Liver (tissue), 9 donors: ENCODE measurements around the gene SEPTIN5. TPM values are rescaled to one million over a fixed set of nuclear protein-coding genes. Genes with fewer than 3 reads are reported as not detected.

Experiments used
- DNase-seq: peaks from one replicate; pipeline ENCODE4 v3.0.0-alpha.2; 2017; ENCODE audit warnings: low spot score
- H3K27ac ChIP-seq, 2 donors: one replicate each; pipeline ENCODE4 v1.7.0; 2013; ENCODE audit warnings: inconsistent platforms in 2 of 2, low read length in 2 of 2, control low read depth in 1 of 2, low read depth in 1 of 2, mild to moderate bottlenecking in 1 of 2
- H3K27me3 ChIP-seq, 4 donors: one replicate each; pipeline versions ENCODE4 v1.6.1 to v1.7.0; 2013; ENCODE audit warnings: low read length in 3 of 4, inconsistent platforms in 1 of 4, mild to moderate bottlenecking in 1 of 4, moderate library complexity in 1 of 4; ENCODE audit not compliant: control insufficient read depth in 4 of 4, insufficient read depth in 4 of 4
- H3K36me3 ChIP-seq, 4 donors: one replicate each; pipeline versions ENCODE4 v1.6.1 to v1.7.0; 2013; ENCODE audit warnings: low read length in 3 of 4, mild to moderate bottlenecking in 3 of 4, low read depth in 1 of 4, moderate library complexity in 1 of 4; ENCODE audit not compliant: control insufficient read depth in 4 of 4, insufficient read depth in 3 of 4
- H3K4me1 ChIP-seq, 4 donors: one replicate each; pipeline versions ENCODE4 v1.6.1 to v1.7.0; 2013; ENCODE audit warnings: low read length in 3 of 4, mild to moderate bottlenecking in 3 of 4, moderate library complexity in 1 of 4; ENCODE audit not compliant: control insufficient read depth in 4 of 4, insufficient read depth in 4 of 4
- H3K4me3 ChIP-seq, 3 donors: one replicate each; pipeline versions ENCODE4 v1.6.1 to v1.7.0; 2013; ENCODE audit warnings: low read length in 3 of 3, control low read depth in 1 of 3, low read depth in 1 of 3, mild to moderate bottlenecking in 1 of 3
- H3K9ac ChIP-seq, 2 donors: one replicate each; pipeline ENCODE4 v1.7.0; 2013; ENCODE audit warnings: low read length in 2 of 2, mild to moderate bottlenecking in 2 of 2, moderate library complexity in 2 of 2, control low read depth in 1 of 2, low read depth in 1 of 2
- H3K9me3 ChIP-seq, 4 donors: one replicate each; pipeline versions ENCODE4 v1.6.1 to v1.7.0; 2013; ENCODE audit warnings: low read length in 3 of 4; ENCODE audit not compliant: control insufficient read depth in 4 of 4
- ATF3 ChIP-seq: IDR thresholded peaks from 2 replicates; pipeline ENCODE4 v1.6.1; 2016; ENCODE audit warnings: antibody characterized with exemption
- CTCF ChIP-seq: fragments of 150-350 bp; IDR thresholded peaks from 2 replicates; pipeline ENCODE4 v1.5.1; 2017; ENCODE audit warnings: improper control_type of control experiment, low read depth, low read length; ENCODE audit not compliant: missing input control
- FOXA1 ChIP-seq: IDR thresholded peaks from 2 replicates; pipeline ENCODE4 v1.6.1; 2016; ENCODE audit warnings: antibody characterized with exemption
- FOXA2 ChIP-seq: IDR thresholded peaks from 2 replicates; pipeline ENCODE4 v1.6.1; 2016; ENCODE audit warnings: antibody characterized with exemption
- GABPA ChIP-seq, 2 donors: IDR thresholded peaks in 1 of 2; conservative IDR thresholded peaks in 1 of 2; 2 replicates each; pipeline ENCODE4 v1.6.1; 2016; ENCODE audit warnings: antibody characterized with exemption in 2 of 2, mild to moderate bottlenecking in 1 of 2, moderate library complexity in 1 of 2
- HNF4A ChIP-seq, 2 donors: conservative IDR thresholded peaks; 2 replicates each; pipeline ENCODE4 v1.6.1; 2016; ENCODE audit warnings: antibody characterized with exemption in 2 of 2, mild to moderate bottlenecking in 2 of 2
- HNF4G ChIP-seq: IDR thresholded peaks from 2 replicates; pipeline ENCODE4 v1.6.1; 2016; ENCODE audit warnings: antibody characterized with exemption
- JUND ChIP-seq, 2 donors: IDR thresholded peaks; 2 replicates each; pipeline ENCODE4 v1.6.1; 2016; ENCODE audit warnings: antibody characterized with exemption in 2 of 2
- RAD21 ChIP-seq, 2 donors: IDR thresholded peaks; 2 replicates each; pipeline ENCODE4 v1.6.1; 2016; ENCODE audit warnings: antibody characterized with exemption in 2 of 2, mild to moderate bottlenecking in 2 of 2
- REST ChIP-seq: IDR thresholded peaks from 2 replicates; pipeline ENCODE4 v1.6.1; 2016; ENCODE audit warnings: antibody characterized with exemption, mild to moderate bottlenecking
- RXRA ChIP-seq, 2 donors: IDR thresholded peaks; 2 replicates each; pipeline ENCODE4 v1.6.1; 2017 to 2018; ENCODE audit warnings: antibody characterized with exemption in 2 of 2, mild to moderate bottlenecking in 1 of 2
- SP1 ChIP-seq: IDR thresholded peaks from 2 replicates; pipeline ENCODE4 v1.6.1; 2018; ENCODE audit warnings: antibody characterized with exemption, mild to moderate bottlenecking
- TAF1 ChIP-seq: conservative IDR thresholded peaks from 2 replicates; pipeline ENCODE4 v1.6.1; 2016; ENCODE audit warnings: antibody characterized with exemption, mild to moderate bottlenecking
- YY1 ChIP-seq: IDR thresholded peaks from 2 replicates; pipeline ENCODE4 v1.6.1; 2016; ENCODE audit warnings: antibody characterized with exemption, mild to moderate bottlenecking
- ZBTB33 ChIP-seq: IDR thresholded peaks from 2 replicates; pipeline ENCODE4 v1.6.1; 2016; ENCODE audit warnings: antibody characterized with exemption
- WGBS: extraction: QIAGEN DNeasy Blood & Tissue Kit; methylation state at CpG from one replicate; pipeline ENCODE4 v1.1.7; 2013; 5-methylcytosine and 5-hydroxymethylcytosine counted together
- polyA plus RNA-seq, 2 donors: library from polyadenylated mRNA; stranded (reverse) in 1 of 2; unstranded in 1 of 2; fragments of 200-250 nt in 1 of 2; fragments of >200 nt in 1 of 2; fragmentation: Nextera tagmentation in 1 of 2; extraction: Ambion mirVana in 1 of 2; gene quantifications; one replicate each; pipeline versions ENCODE4 v1.2.1 to v1.2.3, GENCODE V29; 2013 to 2015
- total RNA-seq, 2 donors: library from RNA; depleted of rRNA; stranded (reverse); fragments of >200 nt; gene quantifications; one replicate each; pipeline ENCODE4 v1.2.3, GENCODE V29; 2014
- donor health status: healthy.
- donor health status: healthy.
- donor health status: healthy.
- donor health status: healthy.
- donor health status: healthy.

The SEPTIN5 gene
- total and polyA plus RNA-seq, 4 donors: 0.26 to 3.5 (median 2.8) TPM

- TF ChIP-seq CTCF (no peak), SP1 (no peak)
These were observed 46.2 kb upstream of the SEPTIN5 start (continued) for GRCh38 chr22:19667872-19668740.

GRCh38 chr22:19668748-19669147, 45.6 kb upstream of the SEPTIN5 start:
- Histone ChIP-seq H3K27ac (no peak overlapping the region), H3K9me3 (no peaks in the 10 kb centered on the region), H3K4me3 (no peak overlapping the region), H3K27me3 (no peaks in the 10 kb centered on the region), H3K36me3 (no peaks in the 10 kb centered on the region), H3K9ac (no peak overlapping the region), H3K4me1 (no peaks in the 10 kb centered on the region)
- 94% methylated on average over 10 of the region's 10 CpGs for WGBS
- DNase-seq: no peak
- TF ChIP-seq RAD21 (IDR thresholded peaks at IDR 0.05) (no peak), FOXA1 (no peak), REST (no peak), GABPA (IDR thresholded peaks at IDR 0.05 in 1 of 2, conservative IDR thresholded peaks at IDR 0.05 in 1 of 2) (no peak)

- no peaks in the 10 kb centered on the region for H3K27me3 ChIP-seq
- no peak overlapping the region for H3K27ac ChIP-seq
- no peak overlapping the region for H3K9ac ChIP-seq
- H3K4me1 ChIP-seq: no peaks in the 10 kb centered on the region
- H3K9me3 ChIP-seq: no peaks in the 10 kb centered on the region
- no peak overlapping the region for H3K4me3 ChIP-seq
- WGBS: 73% methylated on average over 4 of the region's 4 CpGs
- H3K36me3 ChIP-seq: no peaks in the 10 kb centered on the region
- no peak for DNase-seq
- TF ChIP-seq REST (no peak), CTCF (no peak), GABPA (IDR thresholded peaks at IDR 0.05 in 1 of 2, conservative IDR thresholded peaks at IDR 0.05 in 1 of 2) (no peak), RAD21 (IDR thresholded peaks at IDR 0.05) (no peak), RXRA (IDR thresholded peaks at IDR 0.05) (no peak), YY1 (no peak), JUND (IDR thresholded peaks at IDR 0.05) (no peak), TAF1 (no peak), FOXA2 (no peak), HNF4G (no peak), ATF3 (no peak), FOXA1 (no peak), HNF4A (conservative IDR thresholded peaks at IDR 0.05) (no peak), ZBTB33 (no peak)
These were observed 44.7 kb upstream of the SEPTIN5 start for GRCh38 chr22:19669570-19669969.
